Keratinocyte (primary cell): ENCODE measurements around the gene ACTR2. TPM values are rescaled to one million over a fixed set of nuclear protein-coding genes. Genes with fewer than 3 reads are reported as not detected.
A peak's percentile ranks its signal among the peaks of the same experiment; 100 is the strongest.
"Not testable (repeated sequence)": the region's sequence is repeated elsewhere in the genome, so short reads cannot be mapped to it uniquely, and the experiment has no call there.

Experiments used
- DNase-seq: peaks from one replicate; pipeline ENCODE4 v3.0.0-alpha.2; 2011; ENCODE audit warnings: low read depth, missing footprints, low spot score
- FAIRE-seq: peaks from 2 replicates; lab custom pipeline; 2011; peaks lifted over from hg19 to GRCh38; lab: Jason Lieb, UNC
- H2AFZ ChIP-seq: 2 replicates; pipeline ENCODE4 v1.6.0; 2012; ENCODE audit warnings: low read length, control low read depth, inconsistent platforms; ENCODE audit not compliant: control insufficient read depth
- H3K27ac ChIP-seq: 2 replicates; pipeline ENCODE4 v1.5.1; 2011; ENCODE audit warnings: low read length; ENCODE audit not compliant: control insufficient read depth, insufficient read depth
- H3K27me3 ChIP-seq: 3 replicates; pipeline ENCODE4 v1.6.0; 2011; ENCODE audit warnings: low read length; ENCODE audit not compliant: control insufficient read depth, insufficient read depth; ENCODE audit errors: extremely low read depth
- H3K36me3 ChIP-seq, 2 experiments: 2 replicates in 1 of 2; 3 replicates in 1 of 2; pipeline ENCODE4 v1.5.1; 2011; ENCODE audit warnings: low read length in 2 of 2, mild to moderate bottlenecking in 1 of 2; ENCODE audit not compliant: control insufficient read depth in 2 of 2, insufficient read depth in 2 of 2; ENCODE audit errors: extremely low read depth in 1 of 2
- H3K4me1 ChIP-seq: 3 replicates; pipeline ENCODE4 v1.5.1; 2011; ENCODE audit warnings: low read length; ENCODE audit not compliant: control insufficient read depth, insufficient read depth; ENCODE audit errors: extremely low read depth
- H3K4me2 ChIP-seq: 3 replicates; pipeline ENCODE4 v1.6.0; 2011; ENCODE audit warnings: low read depth, low read length; ENCODE audit not compliant: control insufficient read depth, insufficient read depth; ENCODE audit errors: extremely low read depth
- H3K4me3 ChIP-seq, 3 experiments: fragments of 200-600 bp in 1 of 3; sonication (generic) in 1 of 3; 2 replicates in 2 of 3; 3 replicates in 1 of 3; pipeline ENCODE4 v1.5.1; 2011 to 2016; ENCODE audit warnings: low read length in 3 of 3, mild to moderate bottlenecking in 3 of 3, control low read depth in 2 of 3, inconsistent platforms in 1 of 3, low read depth in 1 of 3, mixed read lengths in 1 of 3, mixed run types in 1 of 3, moderate library complexity in 1 of 3; ENCODE audit not compliant: control insufficient read depth in 2 of 3, insufficient read depth in 2 of 3; ENCODE audit errors: extremely low read depth in 1 of 3
- H3K79me2 ChIP-seq: 2 replicates; pipeline ENCODE4 v1.6.0; 2012; ENCODE audit warnings: low read length; ENCODE audit not compliant: control insufficient read depth, insufficient read depth
- H3K9ac ChIP-seq: 3 replicates; pipeline ENCODE4 v1.6.0; 2011; ENCODE audit warnings: low read length; ENCODE audit not compliant: control insufficient read depth, insufficient read depth; ENCODE audit errors: extremely low read depth
- H3K9me1 ChIP-seq: 3 replicates; pipeline ENCODE4 v1.6.0; 2011; ENCODE audit warnings: low read length; ENCODE audit not compliant: control insufficient read depth, insufficient read depth; ENCODE audit errors: extremely low read depth
- H3K9me3 ChIP-seq: 2 replicates; pipeline ENCODE4 v1.5.1; 2012; ENCODE audit warnings: low read depth, low read length; ENCODE audit not compliant: control insufficient read depth
- H4K20me1 ChIP-seq: 3 replicates; pipeline ENCODE4 v1.6.0; 2011; ENCODE audit warnings: low read length; ENCODE audit not compliant: control insufficient read depth, insufficient read depth; ENCODE audit errors: extremely low read depth
- CTCF ChIP-seq, 3 experiments: IDR thresholded peaks in 1 of 3; conservative IDR thresholded peaks in 1 of 3; optimal IDR thresholded peaks in 1 of 3; 2 replicates in 2 of 3; 3 replicates in 1 of 3; pipeline versions ENCODE3 to v1.5.1; 2011; ENCODE audit warnings: low read length in 3 of 3, mild to moderate bottlenecking in 3 of 3, moderate library complexity in 2 of 3, control low read depth in 1 of 3, inconsistent platforms in 1 of 3; ENCODE audit not compliant: insufficient read depth in 2 of 3; ENCODE audit errors: extremely low read depth in 1 of 3
- EZH2 ChIP-seq: IDR thresholded peaks from one replicate; pipeline ENCODE4 v1.6.1; 2012; ENCODE audit warnings: inconsistent platforms, mild to moderate bottlenecking, low read length, moderate library complexity
- dilution Hi-C: fragments of 300-500 bp; cut with MboI; formaldehyde crosslinking; loops from one replicate; pipeline ENCODE4 v1.7.0; 2020; ENCODE audit warnings: low sequenced_read_pairs; ENCODE audit not compliant: extremely low pct_ligation_motif_present
- polyA plus RNA-seq, 5 experiments: library from polyadenylated mRNA; depleted of rRNA in 3 of 5; stranded (reverse) in 3 of 5; stranded (forward) in 1 of 5; unstranded in 1 of 5; fragments of >200 nt; gene quantifications; 1 replicate in 1 of 5; 2 replicates in 3 of 5; 3 replicates in 1 of 5; pipeline versions ENCODE4 v1.2.1 to v1.2.3, GENCODE V29; 2011 to 2012; ENCODE audit warnings: missing spikeins in 2 of 5, low read depth in 1 of 5, low replicate concordance in 1 of 5

ACTR2 gene
- polyA plus RNA-seq, 1 donor (not counting 4 experiments of a cell fraction or from before 2014, with no cell fraction given): 257 TPM

- dilution Hi-C loops: no loop called here
Measured at GRCh38 chr2:65220432-65221131, 7.0 kb upstream of the ACTR2 start.

GRCh38 chr2:65221275-65221674 is 6.4 kb upstream of the ACTR2 start:
- H2AFZ ChIP-seq, H3K9me3 ChIP-seq, DNase-seq, H3K4me2 ChIP-seq, H3K9ac ChIP-seq, H3K4me3 ChIP-seq, dilution Hi-C loops, H3K4me1 ChIP-seq, H3K36me3 ChIP-seq, H3K79me2 ChIP-seq, H3K9me1 ChIP-seq, H4K20me1 ChIP-seq, H3K27ac ChIP-seq, H3K27me3 ChIP-seq, FAIRE-seq: not testable (repeated sequence)

More at GRCh38 chr2:65220432-65221131, 7.0 kb upstream of the ACTR2 start:
- H4K20me1 ChIP-seq: no peaks in the 10 kb centered on the region
- H3K4me3 ChIP-seq: no peak overlapping the region
- H3K4me1 ChIP-seq: no peaks in the 10 kb centered on the region
- FAIRE-seq (no peak), DNase-seq (no peak)
- TF ChIP-seq EZH2: no peak
- no peaks in the 10 kb centered on the region for H3K79me2 ChIP-seq
- H3K9ac ChIP-seq: no peak overlapping the region
- no peaks in the 10 kb centered on the region for H3K36me3 ChIP-seq
- no peak overlapping the region for H3K27ac ChIP-seq
- no peak overlapping the region for H3K4me2 ChIP-seq
- H2AFZ ChIP-seq: no peak overlapping the region
- no peaks in the 10 kb centered on the region for H3K9me3 ChIP-seq
- no peaks in the 10 kb centered on the region for H3K9me1 ChIP-seq
- H3K27me3 ChIP-seq: no peaks in the 10 kb centered on the region

GRCh38 chr2:65227020-65227455 is 593 bp upstream of the ACTR2 start:
- peak overlapping the region; percentile 92 for H3K9ac ChIP-seq
- no peak for DNase-seq
- H3K9me1 ChIP-seq: no peaks in the 10 kb centered on the region
- H2AFZ ChIP-seq: peak overlapping the region; percentile 98
- H3K36me3 ChIP-seq: peaks cover 0 to 5% of the 10 kb centered on the region in 2 experiments
- FAIRE-seq: no peak
- dilution Hi-C loops: no loop called here
- no peaks in the 10 kb centered on the region for H3K27me3 ChIP-seq
- peaks cover 33% of the 10 kb centered on the region for H3K4me1 ChIP-seq
- peaks cover 56% of the 10 kb centered on the region for H3K79me2 ChIP-seq
- H3K27ac ChIP-seq: peak overlapping the region; percentile 90
- H4K20me1 ChIP-seq: peaks cover 4% of the 10 kb centered on the region
- H3K9me3 ChIP-seq: no peaks in the 10 kb centered on the region
- peak overlapping the region; percentile 55 to 100 (median 84) for H3K4me3 ChIP-seq
- TF ChIP-seq CTCF (optimal IDR thresholded peaks at IDR 0.05 in 1 of 3, IDR thresholded peaks at IDR 0.05 in 1 of 3, conservative IDR thresholded peaks at IDR 0.05 in 1 of 3; ENCODE audit: extremely low read depth in 1 of 3, insufficient read depth in 2 of 3, low read length in 3 of 3) (no peak), EZH2 (no peak)
- H3K4me2 ChIP-seq: peak overlapping the region; percentile 96
